ENCODE results near the gene SUMF1. TPM values are rescaled to one million over a fixed set of nuclear protein-coding genes. Genes with fewer than 3 reads are reported as not detected.

The SUMF1 gene
- total RNA-seq, 4 donors from 2014 or later, result 17.9 to 71.3 (median 30.3) TPM

GRCh38 chr3:4449043-4449805 is 17.8 kb downstream of the SUMF1 start:
- Histone ChIP-seq H3K9me3 (no peaks in the 10 kb centered on the region), H3K27me3 (no peaks in the 10 kb centered on the region), H3K27ac (no peak overlapping the region), H3K4me3 (no peak overlapping the region), H3K36me3 (no peaks in the 10 kb centered on the region), H3K4me1 (no peaks in the 10 kb centered on the region)
- intact Hi-C loops (cut with DNase I; ENCODE audit: low total_unique reads), result no loop called here
- DNase-seq, result no peak
- no peak for TF ChIP-seq CTCF (IDR thresholded peaks at IDR 0.05)
- TF ChIP-seq POLR2A (IDR thresholded peaks at IDR 0.05), result no peak

- no peak for TF ChIP-seq CTCF (IDR thresholded peaks at IDR 0.05)
- no peak for TF ChIP-seq POLR2A (IDR thresholded peaks at IDR 0.05)
- intact Hi-C loops (cut with DNase I; ENCODE audit: low total_unique reads), result no loop called here
- Histone ChIP-seq H3K9me3 (no peaks in the 10 kb centered on the region), H3K4me1 (no peaks in the 10 kb centered on the region), H3K4me3 (no peak overlapping the region), H3K27ac (no peak overlapping the region), H3K36me3 (no peaks in the 10 kb centered on the region), H3K27me3 (no peaks in the 10 kb centered on the region)
- DNase-seq, result no peak
These were observed 18.9 kb downstream of the SUMF1 start for GRCh38 chr3:4448187-4448586.

- TF ChIP-seq CTCF (IDR thresholded peaks at IDR 0.05), result no peak
- TF ChIP-seq POLR2A (IDR thresholded peaks at IDR 0.05), result no peak
- Histone ChIP-seq H3K36me3 (no peaks in the 10 kb centered on the region), H3K4me3 (no peak overlapping the region), H3K4me1 (no peaks in the 10 kb centered on the region), H3K27me3 (no peaks in the 10 kb centered on the region), H3K9me3 (no peaks in the 10 kb centered on the region), H3K27ac (no peak overlapping the region)
- intact Hi-C loops (cut with DNase I; ENCODE audit: low total_unique reads), result no loop called here
- no peak for DNase-seq
These were observed 19.6 kb downstream of the SUMF1 start for GRCh38 chr3:4447295-4447999.

- intact Hi-C loops (cut with DNase I; ENCODE audit: low total_unique reads), result no loop called here
- no peaks in the 10 kb centered on the region for H3K36me3 ChIP-seq
- H3K4me1 ChIP-seq, result no peaks in the 10 kb centered on the region
- no peaks in the 10 kb centered on the region for H3K27me3 ChIP-seq
- no peak overlapping the region for H3K4me3 ChIP-seq
- DNase-seq, result no peak
- H3K9me3 ChIP-seq, result no peaks in the 10 kb centered on the region
- TF ChIP-seq CTCF (IDR thresholded peaks at IDR 0.05), result no peak
- TF ChIP-seq POLR2A (IDR thresholded peaks at IDR 0.05), result no peak
- no peak overlapping the region for H3K27ac ChIP-seq
These were observed 26.1 kb downstream of the SUMF1 start for GRCh38 chr3:4440951-4441350.

- no peak for TF ChIP-seq POLR2A (IDR thresholded peaks at IDR 0.05)
- Histone ChIP-seq H3K36me3 (no peaks in the 10 kb centered on the region), H3K27ac (no peak overlapping the region), H3K9me3 (no peaks in the 10 kb centered on the region), H3K4me1 (no peaks in the 10 kb centered on the region), H3K27me3 (no peaks in the 10 kb centered on the region), H3K4me3 (no peak overlapping the region)
- no peak for DNase-seq
- intact Hi-C loops (cut with DNase I; ENCODE audit: low total_unique reads), result no loop called here
These were observed 28.8 kb downstream of the SUMF1 start for GRCh38 chr3:4438296-4438695.

Measured in uterus (tissue), 4 donors.